Common myeloid progenitor, CD34-positive (primary cell): Measurements from ENCODE around the gene IL10.

Source experiments
- CTCF ChIA-PET: fragments of 350-600 bp; sonication (Branson Sonifier 250); formaldehyde crosslinking; loops from one replicate; lab custom pipeline; 2021; ENCODE audit warnings: antibody characterized with exemption; lab: Charles Lee
- POLR2A ChIA-PET: fragments of 350-600 bp; sonication (Branson Sonifier 250); formaldehyde crosslinking; loops from one replicate; lab custom pipeline; 2021; ENCODE audit warnings: antibody characterized with exemption; lab: Charles Lee
- DNase-seq, 3 donors: peaks; one replicate each; pipeline versions ENCODE4 v3.0.0 to v3.0.0-alpha.2; 2013
- H3K27ac ChIP-seq, 2 experiments: 1 replicate in 1 of 2; 2 replicates in 1 of 2; pipeline ENCODE4 v1.7.0; 2013; ENCODE audit warnings: inconsistent platforms in 2 of 2, low read length in 2 of 2, mild to moderate bottlenecking in 2 of 2, low read depth in 1 of 2, moderate library complexity in 1 of 2; ENCODE audit not compliant: severe bottlenecking in 2 of 2, insufficient read depth in 1 of 2, poor library complexity in 1 of 2
- H3K27me3 ChIP-seq, 5 experiments: replicated peaks in 2 of 5; 1 replicate in 3 of 5; 2 replicates in 2 of 5; pipeline versions ENCODE4 v1.6.1 to v1.7.0; 2013; ENCODE audit warnings: low read length in 4 of 5, mild to moderate bottlenecking in 2 of 5, moderate library complexity in 2 of 5, inconsistent platforms in 1 of 5; ENCODE audit not compliant: insufficient read depth in 5 of 5, control insufficient read depth in 4 of 5
- H3K36me3 ChIP-seq, 4 experiments: 1 replicate in 2 of 4; 2 replicates in 2 of 4; pipeline versions ENCODE4 v1.6.1 to v1.7.0; 2013; ENCODE audit warnings: low read length in 3 of 4, control low read depth in 1 of 4, mild to moderate bottlenecking in 1 of 4; ENCODE audit not compliant: control insufficient read depth in 4 of 4, insufficient read depth in 4 of 4
- H3K4me1 ChIP-seq, 4 experiments: 1 replicate in 3 of 4; 2 replicates in 1 of 4; pipeline versions ENCODE4 v1.6.1 to v1.7.1; 2013; ENCODE audit warnings: low read length in 3 of 4, mild to moderate bottlenecking in 3 of 4, control low read depth in 1 of 4, inconsistent platforms in 1 of 4, moderate library complexity in 1 of 4; ENCODE audit not compliant: control insufficient read depth in 4 of 4, insufficient read depth in 4 of 4; ENCODE audit errors: control extremely low read depth in 1 of 4
- H3K4me3 ChIP-seq, 7 experiments: 1 replicate in 4 of 7; 2 replicates in 3 of 7; pipeline versions ENCODE4 v1.5.1 to v1.7.0; 2013; ENCODE audit warnings: mild to moderate bottlenecking in 7 of 7, low read length in 6 of 7, moderate library complexity in 6 of 7, inconsistent platforms in 2 of 7, low read depth in 2 of 7, control low read depth in 1 of 7; ENCODE audit not compliant: insufficient read depth in 4 of 7, control insufficient read depth in 1 of 7; ENCODE audit errors: extremely low read depth in 1 of 7
- H3K9me3 ChIP-seq, 5 experiments: 1 replicate in 4 of 5; 2 replicates in 1 of 5; pipeline versions ENCODE4 v1.6.1 to v1.7.1; 2013; ENCODE audit warnings: low read length in 4 of 5, mild to moderate bottlenecking in 2 of 5, inconsistent platforms in 1 of 5, low read depth in 1 of 5, moderate library complexity in 1 of 5; ENCODE audit not compliant: control insufficient read depth in 4 of 5, insufficient read depth in 2 of 5; ENCODE audit errors: control extremely low read depth in 1 of 5
- whole genome bisulfite sequencing: methylation state at CpG from one replicate; pipeline ENCODE4 v1.1.5; 2013; ENCODE audit not compliant: insufficient coverage; 5-methylcytosine and 5-hydroxymethylcytosine counted together

IL10 gene

DNA sequence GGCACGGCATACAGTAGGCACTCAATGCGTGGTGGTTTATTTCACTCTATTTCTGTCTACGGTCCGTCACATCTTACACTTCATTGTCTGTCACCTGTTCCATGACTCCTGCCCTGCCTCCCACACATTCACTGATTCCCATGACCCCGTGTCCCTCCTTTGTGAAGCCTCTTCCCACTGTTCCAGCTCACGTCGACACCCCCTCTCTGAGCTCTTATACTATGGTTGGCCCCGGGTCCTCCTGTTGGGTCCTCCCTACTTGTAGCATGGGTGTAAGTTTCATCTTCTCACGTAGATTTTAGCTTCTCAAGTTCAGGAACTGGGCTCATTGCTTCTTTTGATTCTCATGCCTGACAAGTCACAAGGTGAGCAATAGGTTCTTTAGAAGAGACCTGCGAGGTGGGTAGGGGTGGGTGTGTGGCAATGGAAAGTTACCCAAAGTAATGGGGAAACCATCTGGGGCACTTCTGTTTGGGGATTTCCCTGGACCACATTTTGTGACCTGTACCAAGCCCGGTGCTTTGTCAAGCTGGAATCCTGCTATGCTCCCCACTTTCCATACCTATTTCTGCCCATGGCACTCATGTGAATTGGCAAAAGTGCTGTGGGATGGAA lies 22.1 kb upstream of the IL10 start:
- WGBS, result 91% methylated on average over 7 of the region's 11 CpGs
- ChIA-PET POLR2A (no interaction called here), CTCF (interaction anchor here (0.7 to 2.5 kb wide), 9 partner anchors 8 to 136 kb away, joined by 3 to 13 read pairs (median 4); partner anchors contain the start of gene IL19)
- H3K9me3 ChIP-seq, result no peaks in the 10 kb centered on the region
- H3K4me3 ChIP-seq, result no peak overlapping the region
- no peak overlapping the region for H3K27ac ChIP-seq
- H3K4me1 ChIP-seq, result peaks cover 0 to 18% (median 11%) of the 10 kb centered on the region in 4 experiments
- H3K36me3 ChIP-seq, result no peaks in the 10 kb centered on the region
- H3K27me3 ChIP-seq, result no peaks in the 10 kb centered on the region
- no peak for DNase-seq

DNA sequence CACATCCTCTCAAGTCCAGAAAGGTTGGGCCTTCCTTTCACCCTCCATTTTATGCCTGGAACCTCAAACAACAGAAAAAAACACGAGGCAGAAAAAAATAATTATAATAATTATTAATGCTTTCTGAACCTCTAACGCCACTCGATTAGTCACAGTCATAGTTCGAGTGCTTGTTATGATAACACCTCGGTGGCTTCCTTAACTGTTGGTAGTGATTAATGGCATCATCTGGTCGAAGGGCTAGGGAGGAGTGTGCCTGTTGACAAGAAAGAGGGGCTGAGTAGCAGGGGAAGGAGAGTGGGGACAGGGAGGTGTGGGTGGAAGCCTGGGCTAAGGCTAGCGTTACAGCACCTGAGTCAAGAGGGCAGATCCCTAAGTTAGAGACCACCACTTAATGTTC lies 21.3 kb upstream of the IL10 start:
- Histone ChIP-seq H3K36me3 (no peaks in the 10 kb centered on the region), H3K27ac (no peak overlapping the region), H3K4me3 (no peak overlapping the region), H3K27me3 (no peaks in the 10 kb centered on the region), H3K9me3 (no peaks in the 10 kb centered on the region), H3K4me1 (peaks cover 0 to 18% (median 11%) of the 10 kb centered on the region in 4 experiments)
- WGBS, result 80% methylated on average over 2 of the region's 7 CpGs
- DNase-seq, result peak in 1 of 3 donors; percentile 55
- POLR2A ChIA-PET, result no interaction called here
- CTCF ChIA-PET, result interaction anchor here (0.7 to 2.3 kb wide), 3 partner anchors 11 to 132 kb away, joined by 3 to 13 read pairs (median 4); no protein-coding TSS in a partner anchor

DNA sequence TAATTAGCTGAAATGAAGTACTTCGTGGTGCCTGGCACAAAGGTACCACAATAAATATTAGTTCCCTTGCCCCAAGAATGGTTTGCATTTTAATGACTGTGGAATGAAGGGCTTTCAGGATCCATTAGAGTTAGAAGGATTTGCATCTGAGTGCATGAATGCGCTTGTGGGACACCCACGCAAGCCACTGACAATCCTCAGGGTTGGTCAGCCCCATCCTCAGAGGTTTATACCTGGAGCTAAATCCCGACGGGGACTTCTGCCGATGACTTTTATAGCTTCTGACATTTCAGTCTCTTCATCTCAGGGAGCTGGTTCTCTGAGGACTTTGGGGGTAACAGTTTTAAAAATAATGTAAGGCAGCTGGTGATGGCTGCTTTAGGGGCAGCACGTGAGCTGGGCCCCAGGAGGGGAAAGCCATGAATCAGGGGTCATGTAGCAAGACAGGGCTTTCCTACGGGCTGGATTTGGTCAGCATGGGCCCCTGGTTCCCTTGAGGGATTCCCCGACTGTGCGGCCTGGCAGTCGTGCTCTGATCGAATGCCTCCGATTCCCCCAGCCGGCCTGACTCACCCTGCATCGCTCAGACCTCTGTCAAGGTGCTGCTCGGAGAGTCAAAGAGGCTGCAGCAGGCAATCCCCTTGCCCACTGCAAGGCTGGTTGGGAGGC lies 20.8 kb upstream of the IL10 start:
- CTCF ChIA-PET, result interaction anchor here (0.7 to 1.3 kb wide), 3 partner anchors 10 to 132 kb away, joined by 3 to 5 read pairs (median 4); no protein-coding TSS in a partner anchor

DNA sequence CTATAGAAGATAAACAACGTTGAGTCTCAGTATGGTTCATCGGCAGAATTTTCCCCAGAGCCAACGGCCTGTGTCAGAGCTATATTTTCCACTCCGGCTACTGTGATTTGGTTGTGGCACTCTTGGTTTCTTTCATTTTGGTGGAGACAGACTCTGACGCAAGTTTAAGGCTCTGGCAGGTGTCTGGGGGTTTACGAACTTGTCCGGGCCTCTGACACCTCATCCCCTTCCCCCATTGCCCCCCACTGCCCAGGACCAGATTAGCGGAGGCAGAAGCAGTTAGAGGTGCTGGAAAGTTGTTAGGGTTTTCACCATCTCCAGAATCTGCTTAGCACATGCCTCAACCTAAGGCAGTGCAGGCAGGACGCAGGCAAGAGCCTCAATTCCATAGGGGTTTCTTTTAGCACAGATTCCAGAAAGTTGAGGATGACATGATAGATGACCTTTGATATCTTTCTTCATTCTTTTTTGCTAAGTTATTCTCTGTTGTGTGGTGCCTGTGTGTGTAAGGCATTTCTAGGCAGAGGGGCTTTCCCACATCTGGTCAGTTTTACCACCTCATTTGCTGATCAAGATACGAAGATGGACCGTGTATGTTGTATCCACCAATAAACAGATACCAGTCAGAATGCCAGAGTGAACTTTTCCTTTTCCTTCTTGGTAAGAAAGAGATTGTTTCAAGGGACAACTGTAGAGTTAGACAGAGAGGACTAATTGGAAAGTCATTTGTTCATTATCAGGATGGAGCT lies 18.4 kb upstream of the IL10 start:
- no peak for DNase-seq
- Histone ChIP-seq H3K4me1 (peaks cover 0 to 22% (median 11%) of the 10 kb centered on the region in 4 experiments), H3K9me3 (no peaks in the 10 kb centered on the region), H3K27ac (no peak overlapping the region), H3K27me3 (no peaks in the 10 kb centered on the region), H3K36me3 (no peaks in the 10 kb centered on the region), H3K4me3 (no peak overlapping the region)
- ChIA-PET CTCF (interaction anchor here (0.8 to 1.0 kb wide), 2 partner anchors 9 to 19 kb away, joined by 3 read pairs; no protein-coding TSS in a partner anchor), POLR2A (no interaction called here)
- WGBS, result 99% methylated on average over 5 of the region's 11 CpGs

More for the DNA sequence above, 20.8 kb upstream of the IL10 start:
- H3K27me3 ChIP-seq, result no peaks in the 10 kb centered on the region
- H3K36me3 ChIP-seq, result no peaks in the 10 kb centered on the region
- H3K27ac ChIP-seq, result no peak overlapping the region
- peaks cover 0 to 18% (median 11%) of the 10 kb centered on the region in 4 experiments for H3K4me1 ChIP-seq
- WGBS, result 94% methylated on average over 15 of the region's 16 CpGs
- POLR2A ChIA-PET, result no interaction called here
- no peak overlapping the region for H3K4me3 ChIP-seq
- H3K9me3 ChIP-seq, result no peaks in the 10 kb centered on the region
- no peak for DNase-seq

DNA sequence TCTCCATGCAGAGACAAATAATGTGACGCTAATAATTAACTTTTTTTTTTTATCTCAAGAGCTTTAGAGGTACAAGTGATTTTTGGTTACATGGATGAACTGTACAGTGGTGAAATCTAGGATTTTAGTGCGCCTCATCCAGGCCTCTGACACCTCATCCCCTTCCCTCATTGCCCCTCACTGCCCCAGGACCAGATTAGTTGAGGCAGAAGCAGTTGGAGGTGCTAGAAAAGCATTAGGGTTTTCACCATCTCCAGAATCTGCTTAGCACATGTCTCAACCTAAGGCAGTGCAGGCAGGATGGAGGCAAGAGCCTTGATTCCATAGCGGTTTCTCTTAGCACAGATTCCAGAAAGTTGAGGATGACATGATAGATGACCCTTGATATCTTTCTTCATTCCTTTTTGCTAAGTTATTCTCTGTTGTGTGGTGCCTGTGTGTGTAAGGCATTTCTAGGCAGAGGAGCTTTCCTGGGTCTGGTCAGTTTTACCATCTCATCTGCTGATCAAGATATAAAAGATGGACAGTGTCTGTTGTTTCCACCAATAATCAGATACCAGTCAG lies 16.3 kb upstream of the IL10 start:
- peaks cover 0 to 38% (median 13%) of the 10 kb centered on the region in 4 experiments for H3K4me1 ChIP-seq
- no peak for DNase-seq
- no peaks in the 10 kb centered on the region for H3K27me3 ChIP-seq
- ChIA-PET CTCF (interaction anchor here (1.1 to 4.4 kb wide), 6 partner anchors 10 to 62 kb away, joined by 3 to 18 read pairs (median 8); partner anchors contain the start of gene IL10), POLR2A (interaction anchor here (0.6 kb wide), 1 partner anchor 859 kb away, joined by 4 read pairs; no protein-coding TSS in a partner anchor)
- H3K36me3 ChIP-seq, result no peaks in the 10 kb centered on the region
- H3K9me3 ChIP-seq, result no peaks in the 10 kb centered on the region
- no peak overlapping the region for H3K4me3 ChIP-seq
- no peak overlapping the region for H3K27ac ChIP-seq
- 100% methylated on average over 1 of the region's 3 CpGs for WGBS

DNA sequence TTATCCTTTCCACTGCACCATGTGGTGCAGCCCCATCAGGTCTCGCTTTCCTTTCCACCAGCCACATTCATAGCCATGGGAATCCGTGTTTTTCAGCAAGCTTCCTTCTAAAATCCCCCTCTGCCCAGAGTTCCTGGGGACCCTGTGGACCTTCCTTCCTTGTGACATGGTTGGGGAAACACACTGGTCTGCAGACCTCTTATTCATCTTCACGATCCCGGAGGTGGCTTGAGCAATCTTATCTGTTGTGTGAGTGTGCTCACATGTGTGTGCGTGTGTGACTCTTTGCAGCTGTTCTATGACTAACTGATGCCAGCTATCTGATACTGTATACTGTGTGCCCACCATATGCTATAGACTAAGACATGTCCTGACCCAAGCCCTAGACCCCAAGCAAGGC lies 15.6 kb upstream of the IL10 start:
- peaks cover 6 to 45% (median 18%) of the 10 kb centered on the region in 4 experiments for H3K4me1 ChIP-seq
- ChIA-PET CTCF (interaction anchor here (1.1 to 4.4 kb wide), 6 partner anchors 11 to 62 kb away, joined by 3 to 18 read pairs (median 8); partner anchors contain the start of gene IL10), POLR2A (interaction anchor here (0.6 kb wide), 1 partner anchor 860 kb away, joined by 4 read pairs; no protein-coding TSS in a partner anchor)
- H3K27ac ChIP-seq, result no peak overlapping the region
- no peaks in the 10 kb centered on the region for H3K27me3 ChIP-seq
- no peaks in the 10 kb centered on the region for H3K36me3 ChIP-seq
- 85% methylated on average over 2 of the region's 5 CpGs for WGBS
- H3K9me3 ChIP-seq, result no peaks in the 10 kb centered on the region
- H3K4me3 ChIP-seq, result no peak overlapping the region
- DNase-seq, result no peak
